Testis (tissue), 3 donors: Measurements from ENCODE around the gene ENAH. TPM values are rescaled to one million over a fixed set of nuclear protein-coding genes. Genes with fewer than 3 reads are reported as not detected.

Experiments used
- DNase-seq: peaks from one replicate; pipeline ENCODE4 v3.0.0-alpha.2; 2019
- H3K27ac ChIP-seq, 2 donors: fragments of 200-600 bp; sonication (generic); one replicate each; pipeline ENCODE4 v1.5.1; 2019
- H3K27me3 ChIP-seq: fragments of 200-600 bp; sonication (generic); one replicate; pipeline ENCODE4 v1.5.1; 2019
- H3K36me3 ChIP-seq: fragments of 200-600 bp; sonication (generic); one replicate; pipeline ENCODE4 v1.5.1; 2017; ENCODE audit warnings: low read depth; ENCODE audit errors: missing control alignments
- H3K4me1 ChIP-seq: fragments of 200-600 bp; sonication (generic); one replicate; pipeline ENCODE4 v1.5.1; 2019
- H3K4me3 ChIP-seq, 2 donors: fragments of 200-600 bp; sonication (generic); one replicate each; pipeline ENCODE4 v1.5.1; 2017 to 2019
- H3K9me3 ChIP-seq: fragments of 200-600 bp; sonication (generic); one replicate; pipeline ENCODE4 v1.5.1; 2017
- CTCF ChIP-seq, 3 experiments: fragments of 450-650 bp in 2 of 3; fragments of 200-600 bp in 1 of 3; sonication (generic) in 1 of 3; IDR thresholded peaks; one replicate each; pipeline ENCODE4 v1.5.1; 2016 to 2019; ENCODE audit warnings: antibody characterized with exemption in 3 of 3, mild to moderate bottlenecking in 2 of 3, moderate library complexity in 1 of 3
- POLR2A ChIP-seq: fragments of 450-650 bp; IDR thresholded peaks from one replicate; pipeline ENCODE4 v1.6.1; 2017; ENCODE audit warnings: antibody characterized with exemption, mild to moderate bottlenecking, moderate library complexity
- WGBS, 2 donors: methylation state at CpG; one replicate each; pipeline ENCODE4 v1.1.5; 2018; 5-methylcytosine and 5-hydroxymethylcytosine counted together
- intact Hi-C: fragments of 100-400 bp; cut with DNase I; formaldehyde crosslinking; loops from one replicate; pipeline ENCODE4 v1.15.1; 2023; ENCODE audit warnings: low total_unique reads
- polyA plus RNA-seq: library from polyadenylated mRNA; stranded (reverse); fragments of 350-450 nt; fragmentation: Illumina TruSeq; extraction: RNeasy Lipid Tissue Mini Kit (QIAGEN cat#74804); gene quantifications from one replicate; pipeline ENCODE4 v1.2.3, GENCODE V29; 2014; ENCODE audit warnings: low read depth, low replicate concordance; ENCODE audit not compliant: insufficient read depth
- total RNA-seq, 2 donors: library from RNA; depleted of rRNA; stranded (reverse); fragments of >200 nt; gene quantifications; one replicate each; pipeline ENCODE4 v1.2.3, GENCODE V29; 2016

Gene ENAH
- total and polyA plus RNA-seq, 3 donors from 2014 or later, result 84.3 to 132 (median 122) TPM

- no peak for TF ChIP-seq CTCF (IDR thresholded peaks at IDR 0.05)
- TF ChIP-seq POLR2A, result no peak
- DNase-seq, result no peak
- 73 to 75% methylated on average over 23 of the region's 23 CpGs for WGBS, 2 donors
- Histone ChIP-seq H3K9me3 (no peaks in the 10 kb centered on the region), H3K36me3 (no peaks in the 10 kb centered on the region), H3K27me3 (no peaks in the 10 kb centered on the region), H3K27ac (no peak overlapping the region), H3K4me1 (no peaks in the 10 kb centered on the region), H3K4me3 (no peak overlapping the region)
- intact Hi-C loops, result no loop called here
Observed at GRCh38 chr1:225483818-225484656, 168.9 kb downstream of the ENAH start.

- 47 to 53% methylated on average over 10 of the region's 10 CpGs for WGBS, 2 donors
- Histone ChIP-seq H3K4me3 (no peak overlapping the region), H3K36me3 (no peaks in the 10 kb centered on the region), H3K27ac (no peak overlapping the region), H3K4me1 (no peaks in the 10 kb centered on the region), H3K27me3 (no peaks in the 10 kb centered on the region), H3K9me3 (no peaks in the 10 kb centered on the region)
- DNase-seq, result no peak
- no peak for TF ChIP-seq POLR2A
- TF ChIP-seq CTCF (IDR thresholded peaks at IDR 0.05), result no peak
- intact Hi-C loops, result no loop called here
Observed at GRCh38 chr1:225482421-225482950, 170.4 kb downstream of the ENAH start.

GRCh38 chr1:225481738-225482137 is 171.2 kb downstream of the ENAH start:
- H3K27ac ChIP-seq, result no peak overlapping the region
- DNase-seq, result no peak
- TF ChIP-seq POLR2A (no peak), CTCF (IDR thresholded peaks at IDR 0.05) (no peak)
- no peaks in the 10 kb centered on the region for H3K4me1 ChIP-seq
- H3K27me3 ChIP-seq, result no peaks in the 10 kb centered on the region
- H3K9me3 ChIP-seq, result no peaks in the 10 kb centered on the region
- intact Hi-C loops, result no loop called here
- no peaks in the 10 kb centered on the region for H3K36me3 ChIP-seq
- H3K4me3 ChIP-seq, result no peak overlapping the region
- WGBS, 2 donors, result 50 to 59% methylated on average over 6 of the region's 6 CpGs

GRCh38 chr1:225480825-225481434 is 172.0 kb downstream of the ENAH start:
- WGBS, 2 donors, result 74 to 75% methylated on average over 6 of the region's 6 CpGs
- H3K27me3 ChIP-seq, result no peaks in the 10 kb centered on the region
- no peak overlapping the region for H3K27ac ChIP-seq
- no peaks in the 10 kb centered on the region for H3K4me1 ChIP-seq
- DNase-seq, result peak; percentile 64
- TF ChIP-seq CTCF (IDR thresholded peaks at IDR 0.05) (peak; percentile 58 to 76 (median 59)), POLR2A (no peak)
- H3K36me3 ChIP-seq, result no peaks in the 10 kb centered on the region
- intact Hi-C loops, result no loop called here
- H3K9me3 ChIP-seq, result no peaks in the 10 kb centered on the region
- H3K4me3 ChIP-seq, result no peak overlapping the region
